GM23248 (cell line): ENCODE results near the gene RAI1. TPM values are rescaled to one million over a fixed set of nuclear protein-coding genes. Genes with fewer than 3 reads are reported as not detected.
A peak's percentile ranks its signal among the peaks of the same experiment; 100 is the strongest.

Source experiments
- DNase-seq: peaks from one replicate; pipeline ENCODE4 v3.0.0-alpha.2; 2015
- H2AFZ ChIP-seq: fragments of 200-600 bp; sonication (generic); 2 replicates; pipeline ENCODE4 v1.6.1; 2016; ENCODE audit warnings: antibody characterized with exemption
- H3F3A ChIP-seq: fragments of 200-600 bp; sonication (generic); 2 replicates; pipeline ENCODE4 v1.6.1; 2016; ENCODE audit warnings: mild to moderate bottlenecking, antibody characterized with exemption, mixed run types; ENCODE audit not compliant: insufficient read depth
- H3K27ac ChIP-seq: fragments of 200-600 bp; sonication (generic); 2 replicates; pipeline ENCODE4 v1.5.1; 2016; ENCODE audit warnings: mild to moderate bottlenecking
- H3K27me3 ChIP-seq: fragments of 200-600 bp; sonication (generic); replicated peaks from 2 replicates; pipeline ENCODE4 v1.6.1; 2016; ENCODE audit warnings: mild to moderate bottlenecking; ENCODE audit not compliant: insufficient read depth
- H3K36me3 ChIP-seq: fragments of 200-600 bp; sonication (generic); 2 replicates; pipeline ENCODE4 v1.6.1; 2016; ENCODE audit warnings: low read depth, mild to moderate bottlenecking
- H3K4me1 ChIP-seq: fragments of 200-600 bp; sonication (generic); 2 replicates; pipeline ENCODE4 v1.6.1; 2016; ENCODE audit warnings: mild to moderate bottlenecking; ENCODE audit not compliant: insufficient read depth
- H3K4me2 ChIP-seq: fragments of 200-600 bp; sonication (generic); one replicate; pipeline ENCODE4 v1.6.1; 2016; ENCODE audit warnings: mild to moderate bottlenecking; ENCODE audit not compliant: unreplicated experiment
- H3K4me3 ChIP-seq: fragments of 200-600 bp; sonication (generic); 2 replicates; pipeline ENCODE4 v1.5.1; 2016; ENCODE audit warnings: mild to moderate bottlenecking
- H3K79me2 ChIP-seq: fragments of 200-600 bp; sonication (generic); 2 replicates; pipeline ENCODE4 v1.6.1; 2016; ENCODE audit warnings: mild to moderate bottlenecking; ENCODE audit not compliant: insufficient read depth
- H3K9ac ChIP-seq: fragments of 200-600 bp; sonication (generic); 2 replicates; pipeline ENCODE4 v1.6.1; 2016; ENCODE audit warnings: mild to moderate bottlenecking
- H3K9me2 ChIP-seq: fragments of 200-600 bp; sonication (generic); 2 replicates; pipeline ENCODE4 v1.6.1; 2016; ENCODE audit warnings: mixed run types, mild to moderate bottlenecking, moderate library complexity; ENCODE audit not compliant: insufficient read depth
- H3K9me3 ChIP-seq: fragments of 200-600 bp; sonication (generic); one replicate; pipeline ENCODE4 v1.6.1; 2017; ENCODE audit warnings: low read depth
- H4K20me1 ChIP-seq: fragments of 200-600 bp; sonication (generic); 2 replicates; pipeline ENCODE4 v1.6.0; 2016; ENCODE audit not compliant: insufficient read depth
- EZH2 ChIP-seq: fragments of 200-600 bp; sonication (generic); IDR thresholded peaks from 2 replicates; pipeline ENCODE4 v1.6.1; 2018; ENCODE audit warnings: antibody characterized with exemption, mild to moderate bottlenecking; ENCODE audit not compliant: insufficient read depth, poor library complexity, severe bottlenecking
- EZH2phosphoT487 ChIP-seq: fragments of 200-600 bp; sonication (generic); IDR thresholded peaks from 2 replicates; pipeline ENCODE4 v1.6.1; 2018; ENCODE audit warnings: antibody characterized with exemption, moderate library complexity, mild to moderate bottlenecking, low read depth; ENCODE audit not compliant: insufficient read depth
- WGBS, 2 experiments: methylation state at CpG; one replicate each; pipeline ENCODE4 v1.1.6; 2015 to 2017; ENCODE audit warnings: low lambda C conversion rate in 2 of 2, low coverage in 1 of 2; ENCODE audit errors: missing lambda C conversion rate in 2 of 2; 5-methylcytosine and 5-hydroxymethylcytosine counted together
- in situ Hi-C: fragments of 300-500 bp; cut with MboI; formaldehyde crosslinking; loops from 2 replicates; pipeline ENCODE4 v1.15.0; 2020
- polyA plus RNA-seq: library from polyadenylated mRNA; unstranded; fragments of >200 nt; fragmentation: Nextera tagmentation; extraction: Ambion mirVana; gene quantifications from 2 replicates; pipeline ENCODE4 v1.2.1, GENCODE V29; 2016
- total RNA-seq: library from RNA; depleted of rRNA; stranded (reverse); fragments of >200 nt; shearing (Covaris generic); gene quantifications from 2 replicates; pipeline ENCODE4 v1.2.3, GENCODE V29; 2014

Gene RAI1
- total and polyA plus RNA-seq, 2 experiments from 2014 or later: 5.2 to 9.1 TPM

GRCh38 chr17:17801800-17802481 lies 120.7 kb downstream of the RAI1 start:
- H2AFZ ChIP-seq: no peak overlapping the region
- no peaks in the 10 kb centered on the region for H3K9me3 ChIP-seq
- H3K9me2 ChIP-seq: no peaks in the 10 kb centered on the region
- in situ Hi-C loops: no loop called here
- TF ChIP-seq EZH2phosphoT487 (no peak), EZH2 (no peak)
- no peak for DNase-seq
- H3K4me3 ChIP-seq: no peak overlapping the region
- H3K4me1 ChIP-seq: no peaks in the 10 kb centered on the region
- no peaks in the 10 kb centered on the region for H3K79me2 ChIP-seq
- no peaks in the 10 kb centered on the region for H3K36me3 ChIP-seq
- WGBS, 2 experiments: 86 to 88% methylated on average over 12 to 13 of the region's 13 CpGs
- H3K27me3 ChIP-seq: no peaks in the 10 kb centered on the region
- H3K4me2 ChIP-seq: no peak overlapping the region
- no peaks in the 10 kb centered on the region for H4K20me1 ChIP-seq
- H3F3A ChIP-seq: no peaks in the 10 kb centered on the region
- H3K27ac ChIP-seq: no peak overlapping the region
- H3K9ac ChIP-seq: no peak overlapping the region

DNA sequence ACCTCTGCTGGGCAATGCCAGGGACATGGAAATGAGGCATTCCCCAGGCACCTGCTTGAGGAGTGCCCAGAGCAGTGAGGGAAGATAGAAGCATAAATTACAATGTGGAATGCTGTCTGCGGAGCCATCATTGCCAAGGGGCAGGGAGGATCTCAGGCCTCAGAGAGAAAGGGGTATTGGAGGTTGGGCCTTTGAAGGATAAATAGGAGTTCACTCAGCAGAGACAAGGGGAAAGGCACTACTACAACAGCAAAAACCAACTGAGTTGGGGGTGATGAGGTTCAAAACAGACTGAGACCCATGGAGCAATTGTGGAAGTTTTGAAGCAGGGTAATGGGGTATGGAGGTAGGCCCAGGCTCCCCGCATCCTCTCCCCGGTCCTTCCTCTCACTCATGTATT lies 122.7 kb downstream of the RAI1 start:
- H3K36me3 ChIP-seq: no peaks in the 10 kb centered on the region
- in situ Hi-C loops: no loop called here
- H3K27ac ChIP-seq: no peak overlapping the region

GRCh38 chr17:17805575-17805974 lies 124.3 kb downstream of the RAI1 start:
- H3F3A ChIP-seq: no peaks in the 10 kb centered on the region; the same call in 1 of the 2 replicates
- WGBS, 2 experiments: 58 to 62% methylated on average over 9 of the region's 9 CpGs
- no peak overlapping the region for H2AFZ ChIP-seq
- no peak overlapping the region for H3K27ac ChIP-seq
- no peaks in the 10 kb centered on the region for H3K36me3 ChIP-seq
- H3K9me3 ChIP-seq: no peaks in the 10 kb centered on the region
- H3K79me2 ChIP-seq: no peaks in the 10 kb centered on the region
- H4K20me1 ChIP-seq: no peaks in the 10 kb centered on the region
- H3K4me3 ChIP-seq: no peak overlapping the region
- H3K9ac ChIP-seq: no peak overlapping the region
- no peak overlapping the region for H3K4me2 ChIP-seq
- no peaks in the 10 kb centered on the region for H3K4me1 ChIP-seq
- H3K27me3 ChIP-seq: no peaks in the 10 kb centered on the region
- in situ Hi-C loops: no loop called here
- no peak for TF ChIP-seq EZH2
- H3K9me2 ChIP-seq: no peaks in the 10 kb centered on the region
- peak; percentile 31 for DNase-seq

More for the DNA sequence above, 122.7 kb downstream of the RAI1 start:
- H3K79me2 ChIP-seq: no peaks in the 10 kb centered on the region
- H3K9me2 ChIP-seq: no peaks in the 10 kb centered on the region
- H2AFZ ChIP-seq: no peak overlapping the region
- H3K9me3 ChIP-seq: no peaks in the 10 kb centered on the region
- no peak overlapping the region for H3K9ac ChIP-seq
- DNase-seq: no peak
- no peaks in the 10 kb centered on the region; the same call in 1 of the 2 replicates for H3F3A ChIP-seq
- WGBS, 2 experiments: 89 to 100% methylated on average over 3 of the region's 3 CpGs
- no peaks in the 10 kb centered on the region for H3K27me3 ChIP-seq
- no peak overlapping the region for H3K4me3 ChIP-seq
- H4K20me1 ChIP-seq: no peaks in the 10 kb centered on the region
- H3K4me2 ChIP-seq: no peak overlapping the region
- H3K4me1 ChIP-seq: no peaks in the 10 kb centered on the region
- no peak for TF ChIP-seq EZH2
- no peak for TF ChIP-seq EZH2phosphoT487

DNA sequence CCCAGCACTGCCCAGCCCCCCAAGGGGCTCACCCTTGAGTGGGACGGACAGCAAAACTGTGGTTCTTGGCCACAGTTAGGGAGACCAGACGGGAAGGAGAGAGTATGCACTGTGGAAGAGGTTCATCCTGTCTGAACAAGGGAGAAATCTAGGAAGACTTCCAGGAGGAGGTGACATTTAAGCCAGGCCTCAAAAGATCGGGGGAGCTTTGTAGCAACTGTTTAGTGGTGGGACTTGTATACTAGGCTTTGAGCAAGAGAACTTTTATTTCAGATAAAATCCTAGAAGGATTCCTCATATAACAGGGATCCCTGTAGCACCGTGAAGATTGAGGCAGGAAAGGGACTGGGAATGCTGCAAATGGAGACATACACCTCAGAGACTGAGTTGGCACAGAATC lies 124.8 kb downstream of the RAI1 start:
- in situ Hi-C loops: no loop called here
- Histone ChIP-seq H3K79me2 (no peaks in the 10 kb centered on the region), H2AFZ (no peak overlapping the region), H3K27me3 (no peaks in the 10 kb centered on the region), H3K9me2 (no peaks in the 10 kb centered on the region), H3K4me1 (no peaks in the 10 kb centered on the region), H3K4me2 (no peak overlapping the region), H3K36me3 (no peaks in the 10 kb centered on the region), H3K27ac (no peak overlapping the region), H3K4me3 (no peak overlapping the region), H3F3A (no peaks in the 10 kb centered on the region; the same call in 1 of the 2 replicates), H3K9ac (no peak overlapping the region), H4K20me1 (no peaks in the 10 kb centered on the region), H3K9me3 (no peaks in the 10 kb centered on the region)
- no peak for TF ChIP-seq EZH2phosphoT487
- no peak for TF ChIP-seq EZH2
- 81 to 83% methylated on average over 4 of the region's 4 CpGs for WGBS, 2 experiments
- DNase-seq: no peak
